ENCODE results near the gene PRPS2.

Gene PRPS2

DNA sequence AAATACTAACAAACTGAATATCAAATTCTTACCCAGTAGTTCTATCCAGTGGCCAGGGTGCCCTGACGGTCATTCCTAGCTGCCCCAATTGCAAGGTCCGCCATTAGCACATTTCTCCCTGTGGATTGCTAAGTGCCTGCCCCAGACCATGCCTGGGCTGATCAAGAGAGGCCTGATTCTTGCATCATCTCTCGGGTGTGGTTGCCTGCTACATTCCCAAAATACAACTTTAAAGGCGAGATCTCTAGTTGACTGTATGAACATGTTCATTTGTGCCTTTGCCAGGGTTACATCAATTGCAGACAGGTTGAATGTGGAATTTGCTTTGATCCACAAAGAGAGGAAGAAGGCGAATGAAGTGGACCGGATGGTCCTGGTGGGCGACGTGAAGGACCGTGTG is 28.0 kb downstream of the PRPS2 start:
- no peak for DNase-seq

DNA sequence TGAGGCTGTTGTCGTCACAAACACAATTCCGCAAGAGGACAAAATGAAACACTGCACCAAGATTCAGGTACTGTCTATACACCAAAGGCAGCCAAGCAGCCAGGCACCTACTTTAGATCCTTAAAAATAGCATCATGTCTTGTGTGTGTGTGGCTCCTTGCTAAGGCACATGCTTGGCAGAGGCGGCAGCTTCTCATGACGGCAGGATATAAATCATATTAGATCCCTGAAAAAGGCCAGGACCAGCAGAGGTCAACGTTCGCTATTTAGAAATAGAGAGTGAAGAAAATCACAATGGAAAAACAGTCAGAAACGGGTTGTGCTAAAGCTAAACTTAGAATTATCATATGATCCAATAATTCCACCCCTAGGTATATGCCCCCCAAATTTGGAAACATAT is 29.5 kb downstream of the PRPS2 start:
- no peak for DNase-seq

DNA sequence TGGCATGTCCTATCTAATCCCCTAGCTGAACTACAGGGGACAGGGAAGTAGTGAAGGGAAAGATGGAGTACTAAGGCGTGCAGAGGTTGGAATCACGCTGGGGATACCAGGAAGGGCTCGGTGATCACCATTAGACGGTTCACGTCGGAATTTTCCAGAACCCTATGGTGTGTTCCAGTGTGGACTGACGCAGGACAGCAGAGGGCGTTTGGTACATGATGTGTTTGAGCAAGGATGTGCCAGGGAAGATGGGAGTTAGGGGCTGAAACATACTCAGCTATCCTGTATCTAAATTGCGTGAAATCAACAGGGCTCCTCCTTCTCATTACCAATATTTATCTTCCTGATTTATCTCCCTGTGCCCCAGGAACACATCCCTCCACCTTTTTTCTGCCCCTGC is 33.7 kb downstream of the PRPS2 start:
- DNase-seq, result no peak

DNA sequence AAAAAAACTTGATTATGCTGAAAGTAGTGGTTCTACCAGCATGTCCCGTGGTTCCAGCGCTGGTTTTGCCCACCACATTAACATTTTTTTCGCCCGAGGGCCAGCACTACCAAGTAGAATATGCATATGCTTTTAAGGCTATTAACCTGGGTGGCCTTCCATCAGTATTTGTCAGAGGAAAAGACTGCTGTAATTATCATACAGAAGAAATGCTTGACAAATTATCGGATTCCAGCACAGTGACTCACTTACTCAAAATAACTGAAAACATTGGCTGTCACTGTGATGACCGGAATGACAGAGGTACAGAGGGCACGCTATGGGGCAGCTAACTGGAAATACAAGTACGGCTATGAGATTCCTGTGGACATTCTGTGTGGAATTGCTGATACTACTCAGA is 34.6 kb downstream of the PRPS2 start:
- DNase-seq, result no peak

DNA sequence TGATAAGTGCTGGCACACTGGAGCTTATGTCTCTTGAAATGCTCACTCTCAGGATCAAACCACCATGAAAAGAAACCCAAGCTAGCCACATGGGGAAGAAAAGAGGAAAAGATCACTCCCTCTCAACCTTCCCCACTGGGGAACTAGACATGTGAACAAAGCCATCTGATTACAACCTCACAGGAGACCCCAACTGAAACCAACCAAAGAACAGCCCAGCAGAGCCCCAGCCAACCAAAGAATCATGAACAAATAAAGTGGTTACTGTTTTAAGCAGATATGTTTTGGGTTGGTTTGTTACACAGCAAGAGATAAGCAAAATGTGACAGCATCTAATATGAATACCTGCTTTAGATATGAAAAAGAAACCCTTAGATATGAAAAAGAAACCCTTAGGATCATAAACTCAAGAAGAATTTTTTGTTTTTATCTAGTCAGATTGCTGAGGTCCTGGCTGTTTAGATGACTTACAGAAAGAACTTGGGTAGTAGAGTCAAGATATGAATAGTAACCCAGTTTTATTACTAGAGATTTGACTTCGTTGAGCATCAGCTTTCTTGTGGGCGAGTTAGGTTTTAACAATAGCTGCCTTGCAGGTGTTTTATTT is 52.0 kb downstream of the PRPS2 start:
- DNase-seq, result no peak

DNA sequence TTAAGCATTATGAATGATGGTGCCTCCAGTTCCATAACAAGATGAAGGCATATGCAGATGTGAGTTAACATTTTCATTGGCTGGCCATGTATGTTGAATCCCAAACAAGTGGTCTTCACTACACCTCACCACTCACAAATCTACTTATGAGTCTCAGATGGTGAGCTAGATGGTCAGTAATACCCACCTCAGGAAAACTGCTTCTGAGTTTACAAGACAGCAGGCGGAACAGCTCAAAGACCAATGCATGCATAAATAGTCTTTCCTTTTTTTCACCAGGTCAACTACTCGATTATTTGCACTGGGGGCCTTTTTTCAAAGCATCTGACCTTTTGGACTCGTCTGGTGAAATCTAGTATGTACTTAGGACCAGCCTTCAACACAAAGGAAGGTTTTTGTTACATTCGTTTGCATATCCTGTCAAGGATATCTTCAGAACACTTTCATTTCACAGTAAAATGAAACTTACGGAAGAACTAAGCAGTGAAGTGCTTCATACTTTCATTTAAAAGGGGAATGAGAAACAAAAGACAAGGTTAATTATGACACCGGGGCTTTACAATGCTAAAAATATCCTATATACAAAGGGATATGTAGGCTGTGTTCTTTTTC is 52.6 kb downstream of the PRPS2 start:
- DNase-seq, result no peak

DNA sequence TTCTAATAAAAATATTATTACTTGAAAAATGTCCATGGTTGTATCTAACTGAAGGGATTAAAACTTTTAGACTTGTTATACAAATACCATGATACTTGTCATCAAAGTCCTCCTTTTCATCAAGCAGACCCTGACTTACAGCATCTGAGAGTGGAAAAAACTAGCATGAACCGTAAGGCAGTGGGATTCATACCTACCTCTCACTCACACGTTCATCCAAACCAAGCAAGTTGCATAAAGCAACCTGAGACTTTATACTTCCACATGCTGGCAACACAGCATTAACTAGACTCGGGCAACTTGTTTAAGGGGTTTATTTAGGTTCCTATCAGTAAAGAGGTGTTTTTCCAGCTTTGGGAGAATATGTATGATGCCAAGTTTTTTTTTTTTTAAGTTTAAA is 53.1 kb downstream of the PRPS2 start:
- no peak for DNase-seq

DNA sequence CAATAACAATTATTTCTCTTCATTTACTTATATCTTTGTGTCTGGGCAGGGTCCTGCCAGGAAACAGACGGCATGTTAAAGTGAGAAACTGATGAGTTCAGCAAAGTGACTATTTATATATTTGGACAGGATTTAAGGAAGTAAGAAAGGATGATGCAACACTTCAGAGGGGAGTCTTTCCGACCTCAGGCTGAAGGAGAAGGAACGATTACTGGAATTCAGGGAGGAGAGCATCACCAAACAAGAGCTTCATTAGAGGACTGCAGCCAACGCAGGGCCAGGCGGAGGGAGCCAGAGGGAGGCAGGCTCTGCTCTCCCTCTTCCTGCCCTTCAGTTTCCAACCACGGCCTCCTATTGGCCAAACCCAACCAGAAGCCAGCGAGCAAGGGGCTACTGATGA is 74.1 kb downstream of the PRPS2 start:
- DNase-seq, result no peak

DNA sequence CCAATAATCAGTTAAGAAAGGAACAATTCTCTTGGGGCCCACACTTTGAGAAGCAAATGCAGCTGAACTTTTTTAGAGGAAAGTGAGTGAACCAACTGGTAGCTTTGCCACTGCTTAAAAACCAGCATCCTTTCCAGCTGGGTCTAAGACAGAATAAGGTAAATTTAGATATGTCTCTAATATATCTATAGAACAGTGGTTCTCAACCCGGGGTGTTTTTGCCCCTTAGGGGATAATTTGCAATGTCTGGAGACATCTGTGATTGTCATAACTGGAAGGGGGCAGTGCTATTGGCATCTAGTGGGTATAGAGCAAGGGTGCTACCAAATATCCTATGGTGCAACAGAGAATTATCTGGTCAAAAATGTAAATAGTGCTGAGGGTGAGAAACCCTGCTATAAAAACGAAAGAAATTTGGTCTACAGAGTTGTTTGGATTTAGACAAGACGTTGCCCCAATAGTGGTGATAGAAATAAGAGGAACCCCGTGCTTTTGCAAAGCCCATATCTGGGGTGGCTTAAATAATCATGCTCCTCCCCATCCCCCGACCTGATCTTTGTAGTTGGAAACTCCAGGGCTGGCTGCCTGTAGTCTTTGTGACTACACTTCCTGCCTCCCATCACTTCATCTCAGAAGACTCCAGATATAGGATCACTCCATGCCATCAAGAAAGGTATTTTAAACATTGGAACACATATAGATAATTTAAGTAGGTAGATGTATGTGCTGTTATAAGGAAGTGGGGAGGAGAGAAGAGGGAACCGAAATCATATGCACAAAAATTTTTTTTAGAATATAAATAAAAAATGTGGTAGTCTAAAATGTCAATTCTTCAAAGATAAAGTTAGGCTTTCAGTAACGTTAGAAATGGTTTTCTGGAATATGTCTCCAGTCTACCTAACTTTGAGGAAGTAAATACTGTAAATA is 75.5 kb downstream of the PRPS2 start, which contains the start of gene TLR7:
Gene TLR7 (plus strand): TSS at position 622 of the 927 bp plus-strand sequence. CDS start 507 bp downstream, outside the sequence.
- DNase-seq, result no peak

DNA sequence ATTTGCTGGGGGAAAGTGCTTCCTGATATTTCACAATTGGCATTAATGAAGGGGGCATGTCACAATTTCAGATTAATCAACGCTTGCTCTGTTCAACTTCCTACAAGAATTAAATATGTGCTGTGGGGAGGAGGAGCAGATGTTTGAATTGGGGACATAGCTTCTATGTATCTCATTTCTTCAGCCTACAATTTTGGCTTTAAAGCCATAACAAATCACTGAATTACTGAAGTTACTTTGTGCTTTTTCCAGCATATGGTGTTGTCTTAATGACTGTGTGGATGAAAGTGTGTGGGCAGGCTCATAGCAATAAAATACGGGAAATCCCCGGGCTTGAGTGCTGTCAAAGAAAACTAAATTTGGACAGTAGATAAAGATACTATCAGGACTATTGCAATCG is 76.5 kb downstream of the PRPS2 start:
- no peak for DNase-seq

DNA sequence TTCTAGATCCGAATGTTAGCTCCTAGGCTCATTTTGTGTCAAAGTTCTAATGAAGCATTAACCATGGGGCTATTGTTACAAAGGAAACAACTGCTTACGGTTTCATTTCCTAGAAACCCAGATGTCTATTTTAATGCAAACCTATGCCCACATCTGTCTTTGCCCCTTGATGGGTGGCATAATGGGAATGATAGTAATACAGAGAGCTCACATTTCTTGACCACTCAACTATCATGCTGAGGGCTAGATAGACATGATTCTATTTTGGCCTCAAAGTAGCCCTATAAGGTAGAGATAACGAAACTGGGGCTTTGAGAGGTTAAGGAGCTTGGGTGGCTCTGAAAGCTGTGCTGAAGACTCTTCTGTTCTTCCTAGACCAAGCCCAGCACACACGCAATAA is 77.5 kb downstream of the PRPS2 start:
- DNase-seq, result no peak

DNA sequence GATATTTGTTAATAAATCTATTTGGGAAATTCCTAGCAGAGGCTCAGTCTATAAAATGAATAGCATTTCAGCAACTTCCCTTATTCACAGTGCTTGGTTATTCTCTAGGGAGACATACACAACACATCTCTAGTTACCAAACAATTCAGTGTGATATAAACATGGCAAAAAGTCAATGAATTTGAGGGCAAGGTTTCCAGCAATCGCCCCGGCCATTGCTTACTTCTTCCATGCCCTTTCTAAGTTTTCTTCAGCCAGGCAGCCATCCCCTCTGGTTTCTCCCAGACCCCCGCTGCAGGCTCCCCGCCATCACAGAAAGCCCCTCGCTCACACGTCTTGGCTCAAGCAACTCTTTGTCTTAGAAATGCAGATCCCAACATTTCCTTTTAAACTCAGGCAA is 80.0 kb downstream of the PRPS2 start:
- DNase-seq, result no peak

DNA sequence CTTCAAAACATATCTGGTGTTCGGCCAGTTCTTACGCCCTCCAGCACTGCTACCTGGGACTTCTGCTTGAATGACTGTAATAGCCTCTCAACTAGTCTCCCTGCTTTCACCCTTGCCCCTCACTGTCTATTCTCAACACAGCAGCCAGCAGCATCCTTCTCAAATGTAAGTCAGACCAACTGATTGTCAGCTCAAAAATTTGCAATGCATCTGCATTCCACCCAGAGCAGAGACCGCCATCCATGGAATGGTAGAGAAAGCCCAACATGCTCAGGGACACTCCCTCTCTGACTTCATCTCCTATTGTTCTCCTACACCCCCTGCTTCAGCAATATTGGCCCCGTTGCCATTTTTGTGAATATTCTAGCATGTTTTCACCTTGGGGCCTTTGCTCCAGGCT is 81.5 kb downstream of the PRPS2 start:
- no peak for DNase-seq

All from CD4-positive, alpha-beta T cell treated with Interleukin-6 for 4 hours (primary cell).